H1 (cell line): Measurements from ENCODE around the gene BBS7.
A peak's percentile ranks its signal among the peaks of the same experiment; 100 is the strongest.

ENCODE experiments used
- EGR1 ChIP-seq: IDR thresholded peaks from 2 replicates; pipeline ENCODE4 v1.6.1; 2011; ENCODE audit warnings: low read depth, low read length, borderline replicate concordance
- GABPA ChIP-seq: IDR thresholded peaks from 2 replicates; pipeline ENCODE4 v1.6.1; 2011; ENCODE audit warnings: mild to moderate bottlenecking, low read length, moderate library complexity, borderline replicate concordance; ENCODE audit not compliant: insufficient read depth
- JUND ChIP-seq: IDR thresholded peaks from 2 replicates; pipeline ENCODE4 v1.6.1; 2011; ENCODE audit warnings: mild to moderate bottlenecking, improper control_type of control experiment, low read length
- POLR2A ChIP-seq, 2 experiments: IDR thresholded peaks; 1 replicate in 1 of 2; 2 replicates in 1 of 2; pipeline ENCODE4 v1.6.1; 2011; ENCODE audit warnings: low read depth in 2 of 2, low read length in 2 of 2, mild to moderate bottlenecking in 2 of 2; ENCODE audit errors: control extremely low read depth in 1 of 2
- POLR2AphosphoS5 ChIP-seq: IDR thresholded peaks from 2 replicates; pipeline ENCODE4 v1.6.1; 2011; ENCODE audit warnings: low read depth, low read length
- SP1 ChIP-seq: IDR thresholded peaks from 2 replicates; pipeline ENCODE4 v1.6.1; 2011; ENCODE audit warnings: low read depth, low read length
- TF ChIP-seq, protein P1 (sequence below), 3 experiments: IDR thresholded peaks; 1 replicate in 2 of 3; 2 replicates in 1 of 3; pipeline versions ENCODE4 v1.5.1 to v1.6.1; 2011; ENCODE audit warnings: low read length in 3 of 3, mild to moderate bottlenecking in 3 of 3, inconsistent platforms in 2 of 3, low read depth in 1 of 3, moderate library complexity in 1 of 3; ENCODE audit not compliant: insufficient read depth in 1 of 3; ENCODE audit errors: control extremely low read depth in 1 of 3
- TF ChIP-seq, protein P2 (sequence below): IDR thresholded peaks from 2 replicates; pipeline ENCODE4 v1.6.1; 2011; ENCODE audit warnings: low read length, improper control_type of control experiment

DNA sequence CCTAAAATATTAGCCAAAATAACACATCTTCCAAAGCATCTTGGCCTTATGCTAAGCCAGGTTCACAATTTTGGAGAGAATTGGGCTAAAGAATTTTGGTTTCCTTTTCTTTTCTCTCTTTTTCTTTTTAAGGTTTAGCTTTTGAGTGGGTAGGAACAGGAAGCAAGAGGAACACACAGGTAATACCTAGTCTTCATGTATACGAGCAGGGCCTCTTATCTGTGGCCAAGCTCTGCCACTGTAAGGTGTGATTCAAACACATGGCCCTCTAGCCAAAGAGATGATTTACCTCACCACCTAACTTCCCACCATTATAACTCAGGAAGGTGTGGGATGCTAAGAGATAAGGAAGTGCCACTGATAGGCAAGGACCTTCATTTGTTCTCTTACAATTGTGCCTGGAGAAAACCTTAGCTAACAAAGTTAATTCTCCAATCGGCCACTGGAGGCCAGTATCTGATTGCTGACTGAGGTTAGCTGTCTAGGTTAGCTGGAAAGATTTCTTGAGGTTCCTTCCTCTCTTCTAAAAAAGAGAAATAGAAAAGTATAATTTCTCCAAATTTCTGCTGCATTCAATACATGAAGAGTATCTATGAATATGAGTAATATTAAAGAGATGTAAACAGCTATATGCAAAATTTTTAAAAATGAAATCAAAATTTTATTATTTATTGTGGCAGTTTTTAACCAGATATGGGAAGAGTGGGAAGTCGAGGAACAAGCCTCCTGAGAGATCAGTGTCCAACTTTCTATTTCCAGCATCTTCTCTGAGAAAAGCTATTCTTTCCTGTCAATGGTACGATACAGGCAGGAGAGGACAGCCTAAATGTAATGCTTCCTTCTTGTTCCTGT lies 30.1 kb upstream of the BBS7 start:
- TF ChIP-seq, protein P1, sequence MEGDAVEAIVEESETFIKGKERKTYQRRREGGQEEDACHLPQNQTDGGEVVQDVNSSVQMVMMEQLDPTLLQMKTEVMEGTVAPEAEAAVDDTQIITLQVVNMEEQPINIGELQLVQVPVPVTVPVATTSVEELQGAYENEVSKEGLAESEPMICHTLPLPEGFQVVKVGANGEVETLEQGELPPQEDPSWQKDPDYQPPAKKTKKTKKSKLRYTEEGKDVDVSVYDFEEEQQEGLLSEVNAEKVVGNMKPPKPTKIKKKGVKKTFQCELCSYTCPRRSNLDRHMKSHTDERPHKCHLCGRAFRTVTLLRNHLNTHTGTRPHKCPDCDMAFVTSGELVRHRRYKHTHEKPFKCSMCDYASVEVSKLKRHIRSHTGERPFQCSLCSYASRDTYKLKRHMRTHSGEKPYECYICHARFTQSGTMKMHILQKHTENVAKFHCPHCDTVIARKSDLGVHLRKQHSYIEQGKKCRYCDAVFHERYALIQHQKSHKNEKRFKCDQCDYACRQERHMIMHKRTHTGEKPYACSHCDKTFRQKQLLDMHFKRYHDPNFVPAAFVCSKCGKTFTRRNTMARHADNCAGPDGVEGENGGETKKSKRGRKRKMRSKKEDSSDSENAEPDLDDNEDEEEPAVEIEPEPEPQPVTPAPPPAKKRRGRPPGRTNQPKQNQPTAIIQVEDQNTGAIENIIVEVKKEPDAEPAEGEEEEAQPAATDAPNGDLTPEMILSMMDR (IDR thresholded peaks at IDR 0.05; ENCODE audit: control extremely low read depth in 1 of 3, insufficient read depth in 1 of 3, low read depth in 1 of 3, low read length in 3 of 3) = peak in 2 of 3 experiments; percentile 79 to 82; a peak in 3 of 4 replicates
- TF ChIP-seq POLR2AphosphoS5 = no peak
- TF ChIP-seq, protein P2, sequence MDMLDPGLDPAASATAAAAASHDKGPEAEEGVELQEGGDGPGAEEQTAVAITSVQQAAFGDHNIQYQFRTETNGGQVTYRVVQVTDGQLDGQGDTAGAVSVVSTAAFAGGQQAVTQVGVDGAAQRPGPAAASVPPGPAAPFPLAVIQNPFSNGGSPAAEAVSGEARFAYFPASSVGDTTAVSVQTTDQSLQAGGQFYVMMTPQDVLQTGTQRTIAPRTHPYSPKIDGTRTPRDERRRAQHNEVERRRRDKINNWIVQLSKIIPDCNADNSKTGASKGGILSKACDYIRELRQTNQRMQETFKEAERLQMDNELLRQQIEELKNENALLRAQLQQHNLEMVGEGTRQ = no peak
- TF ChIP-seq EGR1 = no peak
- no peak for TF ChIP-seq JUND
- no peak for TF ChIP-seq SP1
- TF ChIP-seq POLR2A (IDR thresholded peaks at IDR 0.05; ENCODE audit: control extremely low read depth in 1 of 2, low read depth in 2 of 2, low read length in 2 of 2) = no peak
- no peak for TF ChIP-seq GABPA
